ENCODE measurements around the gene RIC1. TPM values are rescaled to one million over a fixed set of nuclear protein-coding genes. Genes with fewer than 3 reads are reported as not detected.
"Not testable (repeated sequence)": the region's sequence is repeated elsewhere in the genome, so short reads cannot be mapped to it uniquely, and the experiment has no call there.

Gene RIC1
- polyA plus RNA-seq, 1 donor: 37.7 TPM

GRCh38 chr9:5720151-5720550 lies 91.2 kb downstream of the RIC1 start:
- DNase-seq: no peak

- no peak for DNase-seq
These were observed 92.6 kb downstream of the RIC1 start for GRCh38 chr9:5721279-5722087.

GRCh38 chr9:5722679-5723078 lies 93.8 kb downstream of the RIC1 start:
- DNase-seq: not testable (repeated sequence)

- DNase-seq: no peak
These were observed 106.2 kb downstream of the RIC1 start for GRCh38 chr9:5735072-5735471.

GRCh38 chr9:5736563-5737346 lies 107.8 kb downstream of the RIC1 start:
- DNase-seq: no peak

- no peak for DNase-seq
These were observed 114.2 kb downstream of the RIC1 start for GRCh38 chr9:5743109-5743508.

GRCh38 chr9:5748438-5748837 lies 119.5 kb downstream of the RIC1 start:
- DNase-seq: no peak

GRCh38 chr9:5749306-5749705 lies 120.4 kb downstream of the RIC1 start:
- DNase-seq: no peak

GRCh38 chr9:5750569-5750968 lies 121.7 kb downstream of the RIC1 start:
- DNase-seq: no peak

GRCh38 chr9:5756633-5757032 lies 127.7 kb downstream of the RIC1 start:
- no peak for DNase-seq

GRCh38 chr9:5760338-5760737 lies 131.4 kb downstream of the RIC1 start:
- DNase-seq: no peak

- DNase-seq: no peak
These were observed 133.5 kb downstream of the RIC1 start for GRCh38 chr9:5762421-5762820.

GRCh38 chr9:5764130-5764868 lies 135.4 kb downstream of the RIC1 start:
- DNase-seq: no peak

GRCh38 chr9:5767968-5768932 lies 139.3 kb downstream of the RIC1 start:
- DNase-seq: no peak

- DNase-seq: no peak
These were observed 144.6 kb downstream of the RIC1 start for GRCh38 chr9:5773324-5773999.

- DNase-seq: no peak
These were observed 149.9 kb downstream of the RIC1 start for GRCh38 chr9:5778805-5779204.

GRCh38 chr9:5779705-5780218 lies 150.9 kb downstream of the RIC1 start:
- not testable (repeated sequence) for DNase-seq

GRCh38 chr9:5783420-5783819 lies 154.5 kb downstream of the RIC1 start:
- not testable (repeated sequence) for DNase-seq

- no peak for DNase-seq
These were observed 155.1 kb downstream of the RIC1 start for GRCh38 chr9:5783982-5784381.

GRCh38 chr9:5784526-5785315 lies 155.8 kb downstream of the RIC1 start:
- no peak for DNase-seq
